SU-DHL-6 (cell line): Measurements from ENCODE around the gene NFIA.

ENCODE experiments used
- H2AFZ ChIP-seq: fragments of 200-600 bp; sonication (generic); 2 replicates; pipeline ENCODE4 v1.6.1; 2014; ENCODE audit warnings: low read depth, mild to moderate bottlenecking, moderate library complexity, mixed read lengths, antibody characterized with exemption, low read length; ENCODE audit not compliant: severe bottlenecking
- H3F3A ChIP-seq: fragments of 200-600 bp; shearing (Covaris generic); 2 replicates; pipeline ENCODE4 v1.6.0; 2016; ENCODE audit warnings: antibody characterized with exemption, mild to moderate bottlenecking; ENCODE audit not compliant: insufficient read depth
- H3K27ac ChIP-seq: fragments of 200-600 bp; sonication (generic); 2 replicates; pipeline ENCODE4 v1.5.1; 2016; ENCODE audit warnings: low read depth, mild to moderate bottlenecking, low read length, moderate library complexity, mixed read lengths
- H3K27me3 ChIP-seq: fragments of 200-600 bp; sonication (generic), shearing (Covaris generic); 2 replicates; pipeline ENCODE4 v1.6.0; 2014; ENCODE audit warnings: mild to moderate bottlenecking, low read length
- H3K36me3 ChIP-seq: fragments of 200-600 bp; sonication (generic); 2 replicates; pipeline ENCODE4 v1.6.1; 2014; ENCODE audit warnings: mild to moderate bottlenecking, low read length, mixed read lengths
- H3K4me2 ChIP-seq: fragments of 300-600, 200-600 bp; shearing (Covaris generic), sonication (generic); 2 replicates; pipeline ENCODE4 v1.6.0; 2014; ENCODE audit warnings: low read length, low read depth, mild to moderate bottlenecking; ENCODE audit not compliant: poor library complexity, severe bottlenecking
- H3K4me3 ChIP-seq: fragments of 200-600 bp; sonication (generic); 2 replicates; pipeline ENCODE4 v1.5.1; 2014; ENCODE audit warnings: antibody characterized with exemption, low read length, mild to moderate bottlenecking, mixed read lengths; ENCODE audit not compliant: insufficient read depth, poor library complexity, severe bottlenecking
- H3K79me2 ChIP-seq: fragments of 200-600 bp; sonication (generic); 2 replicates; pipeline ENCODE4 v1.6.1; 2014; ENCODE audit warnings: mild to moderate bottlenecking, low read length, moderate library complexity; ENCODE audit not compliant: insufficient read depth
- H3K9ac ChIP-seq: fragments of 200-600 bp; sonication (generic); 2 replicates; pipeline ENCODE4 v1.7.0; 2014; ENCODE audit warnings: mild to moderate bottlenecking, low read length
- H3K9me2 ChIP-seq: fragments of 200-600 bp; sonication (generic); replicated peaks from 2 replicates; pipeline ENCODE4 v1.6.1; 2014; ENCODE audit warnings: low read length; ENCODE audit not compliant: insufficient read depth
- H3K9me3 ChIP-seq: fragments of 200-600 bp; sonication (generic); 2 replicates; pipeline ENCODE4 v1.6.1; 2014; ENCODE audit warnings: low read length, mixed read lengths; ENCODE audit not compliant: insufficient read depth
- H4K20me1 ChIP-seq: fragments of 200-600 bp; sonication (generic); 2 replicates; pipeline ENCODE4 v1.6.1; 2014; ENCODE audit warnings: low read depth, mild to moderate bottlenecking, antibody characterized with exemption, low read length, moderate library complexity, mixed read lengths
- CTCF ChIP-seq: fragments of 200-600 bp; sonication (generic); IDR thresholded peaks from one replicate; pipeline ENCODE4 v1.5.1; 2017; ENCODE audit warnings: antibody characterized with exemption, mild to moderate bottlenecking, low read length, moderate library complexity; ENCODE audit not compliant: insufficient read depth, poor library complexity, severe bottlenecking
- EZH2phosphoT487 ChIP-seq: fragments of 200-600 bp; sonication (generic), shearing (Covaris generic); conservative IDR thresholded peaks from 2 replicates; pipeline ENCODE4 v1.6.1; 2018; ENCODE audit warnings: mild to moderate bottlenecking, antibody characterized with exemption, low read length, moderate library complexity, mixed read lengths

Gene NFIA

GRCh38 chr1:61167309-61167708 is 84.9 kb downstream of the NFIA start:
- Histone ChIP-seq H2AFZ (no peak overlapping the region), H3K4me3 (no peak overlapping the region), H3K79me2 (no peaks in the 10 kb centered on the region), H3K9me2 (no peaks in the 10 kb centered on the region), H3K36me3 (no peaks in the 10 kb centered on the region), H3K4me2 (no peak overlapping the region), H3K27ac (no peak overlapping the region), H4K20me1 (no peaks in the 10 kb centered on the region), H3K9me3 (no peaks in the 10 kb centered on the region), H3K9ac (no peak overlapping the region), H3K27me3 (no peaks in the 10 kb centered on the region), H3F3A (no peaks in the 10 kb centered on the region)
- no peak for TF ChIP-seq EZH2phosphoT487
- no peak for TF ChIP-seq CTCF

- Histone ChIP-seq H3K4me3 (no peak overlapping the region), H3F3A (no peaks in the 10 kb centered on the region), H3K4me2 (no peak overlapping the region), H3K9me3 (no peaks in the 10 kb centered on the region), H3K79me2 (no peaks in the 10 kb centered on the region), H3K36me3 (no peaks in the 10 kb centered on the region), H3K9me2 (no peaks in the 10 kb centered on the region), H3K27ac (no peak overlapping the region), H4K20me1 (no peaks in the 10 kb centered on the region), H2AFZ (no peak overlapping the region), H3K9ac (no peak overlapping the region), H3K27me3 (no peaks in the 10 kb centered on the region)
- TF ChIP-seq EZH2phosphoT487 = no peak
- no peak for TF ChIP-seq CTCF
These were observed 86.7 kb downstream of the NFIA start for GRCh38 chr1:61169045-61169444.

- Histone ChIP-seq H3K27me3 (no peaks in the 10 kb centered on the region), H4K20me1 (no peaks in the 10 kb centered on the region), H3K79me2 (no peaks in the 10 kb centered on the region), H3K36me3 (no peaks in the 10 kb centered on the region), H3K4me2 (no peak overlapping the region), H3K9me2 (no peaks in the 10 kb centered on the region), H3K9me3 (no peaks in the 10 kb centered on the region), H3K9ac (no peak overlapping the region), H2AFZ (no peak overlapping the region), H3K27ac (no peak overlapping the region), H3K4me3 (no peak overlapping the region), H3F3A (no peaks in the 10 kb centered on the region)
- TF ChIP-seq CTCF (no peak), EZH2phosphoT487 (no peak)
These were observed 87.3 kb downstream of the NFIA start for GRCh38 chr1:61169634-61170033.
